NCI-H526 (cell line): ENCODE results near the gene EHD1.

Source experiments
- DNase-seq, 2 experiments: peaks; one replicate each; lab custom pipeline; 2025; lab: John Stamatoyannopoulos, UW

The EHD1 gene

GRCh38 chr11:64842851-64843685 lies 35.4 kb downstream of the EHD1 start:
- DNase-seq = peak; percentile 38 to 64

DNA sequence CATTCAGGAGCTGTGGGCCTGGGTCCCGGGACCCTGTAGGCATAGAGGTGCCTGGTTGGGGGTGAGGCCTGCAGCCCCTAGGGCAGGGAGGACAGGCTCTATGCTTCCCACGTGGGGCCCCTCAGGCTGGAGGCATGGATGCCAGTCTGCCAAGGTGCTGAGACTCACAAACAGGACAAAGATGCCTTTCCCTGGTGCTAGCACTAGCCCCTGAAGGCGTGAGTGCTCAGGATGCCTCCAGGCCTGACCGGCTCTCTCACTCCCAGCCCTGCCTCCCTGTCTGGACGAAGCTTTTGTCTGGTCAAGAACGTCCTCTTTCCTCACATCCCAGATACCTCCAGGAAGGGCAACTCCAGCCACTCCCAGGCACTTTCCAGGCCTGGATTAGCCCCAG lies 36.1 kb downstream of the EHD1 start:
- DNase-seq = no peak

GRCh38 chr11:64841592-64842365 lies 36.6 kb downstream of the EHD1 start:
- DNase-seq = no peak

DNA sequence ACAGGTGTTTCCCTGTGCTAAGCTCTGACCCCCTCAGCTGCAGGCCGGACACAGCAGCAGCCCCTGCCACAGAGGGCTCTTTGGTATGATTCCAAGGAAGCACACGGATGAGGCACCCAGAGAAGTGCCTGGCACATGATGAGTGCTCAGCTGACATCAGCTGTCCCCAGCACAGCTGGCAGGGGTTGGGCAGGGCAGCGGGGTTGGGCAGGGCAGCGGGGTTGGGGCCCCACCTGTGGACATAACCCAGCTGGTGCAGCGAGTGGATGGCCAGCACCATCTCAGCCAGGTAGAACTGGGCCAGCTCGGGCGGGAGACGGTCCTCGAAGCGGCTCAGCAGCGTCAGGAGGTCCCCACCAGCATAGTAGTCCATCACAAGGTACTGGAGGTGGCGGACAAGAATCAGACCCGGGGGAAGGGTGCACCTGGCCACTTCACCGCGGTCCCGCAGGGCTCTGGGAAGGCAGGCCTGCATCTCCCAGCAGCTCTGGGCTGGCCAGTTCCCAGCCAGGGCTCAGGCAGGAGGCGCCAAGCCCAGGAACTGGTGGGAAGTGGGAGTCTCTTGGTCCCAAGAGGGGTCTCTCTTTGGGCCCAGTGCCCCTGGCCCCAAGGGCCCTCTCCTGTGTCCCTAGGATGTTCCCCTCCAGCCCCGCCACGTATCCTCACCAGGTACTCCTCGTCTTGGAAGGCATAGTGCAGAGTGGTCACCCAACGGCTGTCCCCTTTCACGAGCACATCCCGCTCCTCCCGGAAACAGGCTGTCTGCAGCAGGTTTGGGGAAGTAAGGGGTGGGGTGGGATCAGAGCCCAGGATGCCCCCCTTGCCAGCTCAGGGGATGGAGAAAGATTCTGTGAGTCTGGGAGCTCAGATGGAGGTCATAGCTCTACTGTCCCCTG lies 38.3 kb downstream of the EHD1 start:
- no peak for DNase-seq

GRCh38 chr11:64839335-64839734 lies 39.1 kb downstream of the EHD1 start:
- DNase-seq = no peak

DNA sequence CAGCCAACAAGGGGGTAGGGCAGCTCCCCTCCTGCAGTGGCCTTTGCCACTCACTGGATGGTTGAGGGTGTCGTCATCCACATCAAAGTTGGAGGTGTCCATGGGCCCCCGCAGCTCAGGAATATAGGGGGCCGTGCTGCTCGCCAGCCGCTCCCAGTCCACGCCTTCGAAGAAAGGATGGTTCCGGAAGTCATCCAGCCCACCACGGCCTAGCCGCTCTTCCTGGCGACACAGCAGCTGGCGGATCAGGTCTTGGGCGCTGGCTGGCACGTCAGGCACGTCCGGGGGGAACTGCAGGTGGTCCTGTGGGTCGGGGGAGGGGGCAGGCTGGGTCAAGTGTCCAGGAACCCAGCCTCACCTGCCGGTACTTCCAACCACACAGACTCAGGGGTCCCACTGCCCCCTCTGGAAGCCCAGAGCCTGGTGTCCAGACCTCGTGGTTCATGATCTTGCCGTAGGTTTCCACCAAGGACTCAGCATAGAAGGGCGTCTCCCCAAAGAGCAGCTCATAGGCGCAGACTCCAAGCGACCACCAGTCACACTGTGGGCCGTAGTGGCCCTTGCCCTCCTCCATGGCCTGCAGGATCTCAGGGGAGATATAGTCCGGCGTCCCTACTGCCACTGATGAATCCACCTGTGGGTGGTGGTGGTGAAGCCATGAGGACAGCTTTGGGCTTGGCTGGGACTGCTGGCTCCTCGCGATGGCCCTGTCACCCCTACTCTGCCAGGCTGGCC lies 39.7 kb downstream of the EHD1 start:
- no peak for DNase-seq

GRCh38 chr11:64837887-64838351 lies 40.5 kb downstream of the EHD1 start:
- DNase-seq = no peak

DNA sequence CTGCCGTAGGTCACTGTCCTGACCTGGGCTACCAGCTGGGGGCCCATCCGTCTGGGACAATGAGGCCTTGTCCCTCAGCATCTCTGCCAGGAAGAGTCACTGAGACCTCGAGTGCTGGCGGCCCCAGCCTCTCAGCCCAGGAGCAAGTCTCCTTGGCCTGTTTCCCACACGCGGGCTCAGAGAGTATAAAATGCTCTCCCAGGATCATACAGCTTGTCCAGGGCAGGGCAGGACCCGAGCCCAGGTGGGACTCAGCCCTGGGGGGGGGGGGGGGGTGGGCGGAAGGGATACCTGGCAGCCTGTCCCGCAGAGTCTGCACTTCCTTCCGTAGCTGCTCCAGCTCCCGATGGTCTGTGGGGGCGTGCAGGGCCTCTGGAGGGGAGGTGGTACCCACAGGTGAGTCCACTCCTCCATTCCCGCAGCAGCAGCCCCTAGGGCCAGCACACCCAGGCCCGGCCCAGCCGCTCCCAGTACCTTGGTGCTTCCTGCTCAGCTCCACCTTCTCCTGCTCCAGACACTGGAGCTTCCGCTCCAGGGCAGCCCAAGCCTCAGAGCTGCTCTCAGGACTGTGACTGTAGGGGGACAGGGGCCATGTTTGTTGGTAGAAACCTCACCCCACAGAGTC lies 41.9 kb downstream of the EHD1 start:
- DNase-seq = no peak

GRCh38 chr11:64835616-64836447 lies 42.6 kb downstream of the EHD1 start:
- no peak for DNase-seq

DNA sequence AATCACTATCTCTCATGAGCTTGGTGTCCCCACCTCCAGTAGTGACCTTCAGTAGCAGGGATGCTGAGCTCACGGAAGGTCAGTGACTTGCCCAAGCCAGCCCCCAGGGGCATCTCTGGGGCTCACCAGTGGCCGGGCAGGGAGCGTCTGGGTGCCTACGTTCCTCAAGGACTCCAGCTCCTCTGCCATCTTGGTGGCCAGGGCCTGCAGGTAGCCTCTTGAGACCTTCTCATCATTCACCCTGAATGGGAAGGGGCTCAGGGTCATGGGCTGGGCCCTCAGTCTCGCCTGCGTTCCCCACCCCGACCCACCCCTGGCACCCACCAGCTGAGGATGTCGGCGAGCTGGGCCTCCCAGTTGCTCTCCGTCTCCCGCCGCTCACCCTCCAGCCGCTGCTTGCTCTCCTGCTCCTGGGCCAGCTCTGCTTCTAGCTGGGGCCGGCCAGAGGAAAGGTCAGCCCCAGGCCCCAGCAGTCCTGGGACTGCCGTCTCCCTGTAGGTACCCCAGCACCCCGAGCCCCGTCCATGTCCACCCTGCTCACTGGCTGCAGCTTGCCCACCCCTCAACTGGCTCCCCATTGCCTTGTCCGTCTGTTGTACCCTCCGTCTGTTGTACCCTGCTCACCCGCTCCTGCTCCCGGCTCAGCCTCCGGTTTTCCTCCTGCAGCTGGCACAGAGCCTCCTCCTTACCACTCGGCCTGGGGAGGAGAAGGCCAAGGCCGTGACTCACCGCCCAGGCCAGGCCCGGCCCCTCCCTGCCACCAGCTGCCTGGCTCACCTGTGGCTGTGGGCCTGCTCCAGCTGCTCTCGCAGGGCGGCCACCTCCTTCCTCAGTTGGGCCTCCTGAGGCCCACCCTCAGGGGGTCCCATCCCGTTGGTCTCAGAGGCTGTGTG lies 43.5 kb downstream of the EHD1 start:
- DNase-seq = no peak

DNA sequence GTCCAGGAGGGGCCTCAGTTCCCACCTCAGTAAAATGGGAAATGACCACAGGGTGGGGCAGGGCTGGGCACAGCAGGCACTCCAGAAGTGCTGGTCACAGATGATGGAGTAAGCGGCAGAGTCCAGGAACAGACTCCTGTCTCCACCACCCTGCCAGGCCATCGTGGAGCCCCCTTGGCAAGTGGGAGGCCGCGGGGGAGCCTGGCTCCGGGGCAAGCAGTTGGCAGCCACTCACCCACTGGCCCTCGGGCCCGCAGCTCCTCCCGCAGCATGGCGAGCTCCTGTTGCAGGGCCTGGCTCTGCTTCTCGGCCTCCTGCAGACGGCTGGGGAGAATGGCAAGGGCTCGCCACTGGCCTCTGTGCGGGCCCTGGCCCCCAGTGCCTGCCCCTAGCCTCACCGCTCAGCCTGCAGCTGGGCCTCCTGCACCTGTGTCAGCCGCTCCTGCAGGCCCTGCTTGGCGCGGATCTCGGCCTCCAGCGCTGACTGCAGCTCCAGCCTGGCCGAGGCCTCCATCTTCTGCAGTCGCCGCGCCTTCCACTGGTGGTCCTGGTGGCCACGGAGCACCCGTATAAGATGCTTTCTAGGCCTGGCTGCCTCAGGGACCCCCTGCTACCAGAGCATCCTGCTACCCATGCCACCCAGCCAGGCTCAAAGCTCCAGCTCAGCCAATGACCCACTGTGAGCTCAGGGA lies 44.2 kb downstream of the EHD1 start:
- no peak for DNase-seq

DNA sequence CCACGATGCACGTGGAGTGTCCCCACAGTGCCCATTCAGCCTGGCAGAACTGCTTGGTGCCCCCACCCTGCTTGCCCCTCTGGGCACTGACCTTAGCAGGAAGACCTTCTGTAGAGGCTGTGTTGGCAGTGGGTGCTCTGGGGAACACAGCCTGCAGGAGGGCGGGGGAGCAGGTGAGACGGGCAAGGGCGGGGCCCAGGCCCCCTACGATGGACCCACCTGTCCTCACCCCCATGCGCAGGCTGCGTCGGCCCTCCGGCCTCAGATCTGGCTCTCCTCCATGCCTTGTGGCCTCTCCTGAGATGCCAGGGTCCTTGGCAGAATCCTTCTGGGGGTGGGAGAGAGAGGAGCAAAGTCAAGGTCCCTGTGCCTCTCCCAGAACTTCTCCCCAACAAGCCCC lies 44.9 kb downstream of the EHD1 start:
- DNase-seq = no peak

DNA sequence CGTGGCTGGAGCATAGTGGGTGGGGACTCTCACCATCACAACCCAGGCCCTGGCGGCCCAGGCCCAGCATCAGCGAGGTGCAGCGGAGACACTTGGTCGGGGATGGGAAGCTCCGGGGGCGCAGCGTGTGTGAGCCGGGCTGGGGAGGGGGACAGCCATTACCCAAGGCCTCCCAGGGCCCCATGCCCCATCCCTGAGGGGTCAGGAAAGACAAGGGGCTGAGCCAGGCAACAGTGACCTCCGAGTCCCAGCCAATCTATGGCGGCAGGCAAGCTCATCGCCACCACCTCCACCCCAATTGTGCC lies 45.3 kb downstream of the EHD1 start:
- DNase-seq = no peak

DNA sequence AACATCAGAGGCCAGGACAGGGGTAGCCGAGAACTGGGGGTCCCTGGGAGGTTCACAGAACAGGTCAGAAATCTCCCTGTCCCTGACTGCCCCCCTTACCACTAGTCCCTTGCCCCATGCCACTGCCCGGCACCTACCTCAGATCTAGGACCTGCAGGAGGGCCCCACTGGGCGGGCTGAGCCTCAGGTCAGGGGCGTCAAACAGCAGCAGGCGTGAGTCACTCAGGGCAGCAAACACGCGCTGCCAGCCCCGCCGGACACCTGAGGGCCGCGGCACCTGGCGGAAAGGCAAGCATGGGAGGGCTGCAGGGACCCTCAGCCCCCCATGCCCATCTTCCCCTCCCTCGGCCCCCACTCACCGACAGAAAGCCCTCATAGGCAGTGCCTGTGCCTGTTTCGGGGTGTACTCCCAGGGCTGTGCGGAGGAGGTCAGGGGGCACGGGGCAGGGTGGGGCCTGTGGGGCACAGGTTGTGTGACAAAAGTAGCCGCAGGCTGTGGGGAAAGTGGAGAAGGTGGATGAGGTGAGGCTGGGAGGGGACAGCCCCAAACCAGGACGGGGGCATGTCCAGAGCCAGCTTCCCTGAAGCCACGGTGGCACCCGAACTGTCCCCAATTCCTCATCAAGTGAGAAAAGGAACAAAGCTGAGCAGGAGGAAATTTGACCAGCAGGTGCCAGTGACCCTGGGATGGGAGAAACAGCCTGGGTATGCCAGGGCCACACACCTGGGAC lies 45.8 kb downstream of the EHD1 start:
- no peak for DNase-seq

GRCh38 chr11:64831411-64831891 lies 47.0 kb downstream of the EHD1 start:
- no peak for DNase-seq

DNA sequence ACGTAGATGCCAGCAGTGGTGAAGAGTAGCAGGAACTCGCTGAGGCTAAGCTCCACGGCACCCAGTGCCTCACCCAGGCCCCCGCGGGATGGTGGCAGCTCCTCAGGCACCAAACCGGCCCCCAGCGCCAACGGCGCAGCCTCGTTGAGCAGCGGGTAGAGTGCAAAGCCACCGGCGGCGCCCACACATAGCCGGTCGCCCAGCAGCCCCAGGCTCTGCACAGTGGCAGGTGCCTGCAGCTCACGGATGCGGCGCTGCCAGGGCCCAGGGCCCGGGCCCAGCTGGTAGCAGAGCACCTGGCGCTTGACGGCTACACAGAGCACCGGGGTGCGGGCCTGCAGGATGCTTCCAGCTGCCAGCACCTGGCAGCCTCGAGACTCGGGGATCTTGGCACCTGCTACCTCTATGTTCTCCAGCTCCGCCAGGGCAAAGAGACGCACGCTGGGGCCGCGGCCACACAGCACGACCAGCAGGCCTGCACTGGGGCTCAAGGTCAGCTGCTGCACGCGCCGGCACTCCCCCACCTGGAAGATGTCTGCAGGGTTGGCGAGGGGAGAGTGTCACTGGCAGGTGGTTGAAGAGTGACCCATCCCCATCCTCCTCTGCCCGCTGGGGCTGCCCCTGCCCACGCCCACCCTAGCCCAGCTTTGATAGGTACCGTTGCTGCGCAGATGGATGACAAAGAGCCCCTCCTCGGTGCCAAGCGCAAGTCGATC lies 48.7 kb downstream of the EHD1 start:
- DNase-seq = no peak

GRCh38 chr11:64827451-64827839 lies 51.0 kb downstream of the EHD1 start:
- DNase-seq = no peak
